GM19025 (cell line): ENCODE results near the gene TSC22D3.
"Not testable (repeated sequence)": the region's sequence is repeated elsewhere in the genome, so short reads cannot be mapped to it uniquely, and the experiment has no call there.

Experiments
- ATAC-seq: cut with Tn5 transposase; IDR thresholded peaks from one replicate; pipeline ENCODE4 v1.9.1; 2021; ENCODE audit warnings: mild to moderate bottlenecking, low read depth, moderate library complexity; ENCODE audit not compliant: unreplicated experiment

Gene TSC22D3

GRCh38 chrX:107713543-107714205 lies 61.9 kb downstream of the TSC22D3 start:
- ATAC-seq = no peak

GRCh38 chrX:107713203-107713542 lies 62.4 kb downstream of the TSC22D3 start:
- no peak for ATAC-seq

GRCh38 chrX:107712231-107713202 lies 63.1 kb downstream of the TSC22D3 start:
- ATAC-seq = no peak

- no peak for ATAC-seq
Observed at GRCh38 chrX:107711521-107712181, 63.9 kb downstream of the TSC22D3 start.

GRCh38 chrX:107710617-107711391 lies 64.8 kb downstream of the TSC22D3 start:
- peak; percentile 68 for ATAC-seq

GRCh38 chrX:107709266-107709806 lies 66.3 kb downstream of the TSC22D3 start:
- ATAC-seq = peak; percentile 55

GRCh38 chrX:107708762-107709161 lies 66.8 kb downstream of the TSC22D3 start:
- no peak for ATAC-seq

GRCh38 chrX:107707866-107708265 lies 67.7 kb downstream of the TSC22D3 start:
- ATAC-seq = no peak

GRCh38 chrX:107706309-107706708 lies 69.3 kb downstream of the TSC22D3 start:
- no peak for ATAC-seq

GRCh38 chrX:107704587-107704986 lies 71.0 kb downstream of the TSC22D3 start:
- ATAC-seq = no peak

- no peak for ATAC-seq
Observed at GRCh38 chrX:107704181-107704580, 71.4 kb downstream of the TSC22D3 start.

GRCh38 chrX:107701493-107702121 lies 74.0 kb downstream of the TSC22D3 start:
- peak; percentile 71 for ATAC-seq

GRCh38 chrX:107700790-107701189 lies 74.8 kb downstream of the TSC22D3 start:
- ATAC-seq = no peak

- no peak for ATAC-seq
Observed at GRCh38 chrX:107700317-107700774, 75.2 kb downstream of the TSC22D3 start.

GRCh38 chrX:107699616-107700015 lies 76.0 kb downstream of the TSC22D3 start:
- ATAC-seq = no peak

- ATAC-seq = no peak
Observed at GRCh38 chrX:107691024-107691448, 84.6 kb downstream of the TSC22D3 start.

- ATAC-seq = no peak
Observed at GRCh38 chrX:107687445-107687844, 88.1 kb downstream of the TSC22D3 start.

GRCh38 chrX:107686792-107687191 lies 88.8 kb downstream of the TSC22D3 start:
- no peak for ATAC-seq

- ATAC-seq = no peak
Observed at GRCh38 chrX:107686026-107686425, 89.6 kb downstream of the TSC22D3 start.

- not testable (repeated sequence) for ATAC-seq
Observed at GRCh38 chrX:107685586-107685985, 90.0 kb downstream of the TSC22D3 start.
